HepG2 (cell line): ENCODE results near the gene APOL5. TPM values are rescaled to one million over a fixed set of nuclear protein-coding genes. Genes with fewer than 3 reads are reported as not detected.

Experiments used
- ZNF572 ChIP-seq: sonication (generic); formaldehyde crosslinking; IDR thresholded peaks from 2 replicates; pipeline ENCODE4 v1.5.1; 2020; ENCODE audit warnings: mild to moderate bottlenecking, missing genetic modification reagents
- ZNF589 ChIP-seq: sonication (generic); formaldehyde crosslinking; conservative IDR thresholded peaks from 2 replicates; pipeline ENCODE4 v1.8.0; 2022; ENCODE audit warnings: mild to moderate bottlenecking, moderate library complexity, missing genetic modification reagents
- polyA plus RNA-seq, 8 experiments: library from polyadenylated mRNA; depleted of rRNA in 3 of 8; stranded (reverse) in 7 of 8; unstranded in 1 of 8; fragments of >200 nt; fragmentation: Illumina TruSeq in 4 of 8; extraction: Trizol in 4 of 8; gene quantifications; 2 replicates each; pipeline versions ENCODE4 v1.2.1 to v1.2.3, GENCODE V29; 2011 to 2016; ENCODE audit warnings: low read depth in 4 of 8, missing spikeins in 1 of 8, mixed read lengths in 1 of 8; ENCODE audit not compliant: insufficient read depth in 1 of 8
- total RNA-seq, 5 experiments: library from RNA; depleted of rRNA; stranded (reverse); fragments of >200 nt; fragmentation: Illumina TruSeq; extraction: Trizol; gene quantifications; 2 replicates each; pipeline ENCODE4 v1.2.3, GENCODE V29; 2016; ENCODE audit warnings: low read depth in 1 of 5
- TF ChIP-seq, protein P1 (sequence below): sonication (generic); formaldehyde crosslinking; IDR thresholded peaks from 2 replicates; pipeline ENCODE4 v1.4.0; 2020; ENCODE audit warnings: mild to moderate bottlenecking, missing genetic modification reagents

The APOL5 gene
- total and polyA plus RNA-seq, 2 of the 13 experiments (the other 11 are each of a cell fraction or from before 2014, with no cell fraction given): not detected

DNA sequence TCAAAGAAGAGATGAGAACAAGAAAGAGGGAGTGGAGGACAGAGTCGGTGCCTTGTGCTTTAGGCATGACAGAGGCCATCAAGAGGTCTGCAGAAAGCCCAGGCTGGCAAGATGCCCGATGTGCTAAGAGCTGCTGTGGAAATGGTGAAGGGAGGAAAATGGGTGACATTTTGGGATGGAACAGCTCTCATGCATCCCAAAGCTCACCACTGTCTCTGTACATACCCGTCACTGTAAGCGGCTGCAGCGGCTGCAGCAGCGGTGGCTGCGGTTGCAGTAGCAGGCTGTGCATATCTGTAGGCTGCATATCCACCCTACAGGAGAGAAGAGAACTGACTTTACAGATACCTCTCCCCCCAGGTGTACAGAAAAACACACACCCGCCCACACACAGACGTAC, 28.6 kb downstream of the APOL5 start (continued):
- TF ChIP-seq, protein P1, sequence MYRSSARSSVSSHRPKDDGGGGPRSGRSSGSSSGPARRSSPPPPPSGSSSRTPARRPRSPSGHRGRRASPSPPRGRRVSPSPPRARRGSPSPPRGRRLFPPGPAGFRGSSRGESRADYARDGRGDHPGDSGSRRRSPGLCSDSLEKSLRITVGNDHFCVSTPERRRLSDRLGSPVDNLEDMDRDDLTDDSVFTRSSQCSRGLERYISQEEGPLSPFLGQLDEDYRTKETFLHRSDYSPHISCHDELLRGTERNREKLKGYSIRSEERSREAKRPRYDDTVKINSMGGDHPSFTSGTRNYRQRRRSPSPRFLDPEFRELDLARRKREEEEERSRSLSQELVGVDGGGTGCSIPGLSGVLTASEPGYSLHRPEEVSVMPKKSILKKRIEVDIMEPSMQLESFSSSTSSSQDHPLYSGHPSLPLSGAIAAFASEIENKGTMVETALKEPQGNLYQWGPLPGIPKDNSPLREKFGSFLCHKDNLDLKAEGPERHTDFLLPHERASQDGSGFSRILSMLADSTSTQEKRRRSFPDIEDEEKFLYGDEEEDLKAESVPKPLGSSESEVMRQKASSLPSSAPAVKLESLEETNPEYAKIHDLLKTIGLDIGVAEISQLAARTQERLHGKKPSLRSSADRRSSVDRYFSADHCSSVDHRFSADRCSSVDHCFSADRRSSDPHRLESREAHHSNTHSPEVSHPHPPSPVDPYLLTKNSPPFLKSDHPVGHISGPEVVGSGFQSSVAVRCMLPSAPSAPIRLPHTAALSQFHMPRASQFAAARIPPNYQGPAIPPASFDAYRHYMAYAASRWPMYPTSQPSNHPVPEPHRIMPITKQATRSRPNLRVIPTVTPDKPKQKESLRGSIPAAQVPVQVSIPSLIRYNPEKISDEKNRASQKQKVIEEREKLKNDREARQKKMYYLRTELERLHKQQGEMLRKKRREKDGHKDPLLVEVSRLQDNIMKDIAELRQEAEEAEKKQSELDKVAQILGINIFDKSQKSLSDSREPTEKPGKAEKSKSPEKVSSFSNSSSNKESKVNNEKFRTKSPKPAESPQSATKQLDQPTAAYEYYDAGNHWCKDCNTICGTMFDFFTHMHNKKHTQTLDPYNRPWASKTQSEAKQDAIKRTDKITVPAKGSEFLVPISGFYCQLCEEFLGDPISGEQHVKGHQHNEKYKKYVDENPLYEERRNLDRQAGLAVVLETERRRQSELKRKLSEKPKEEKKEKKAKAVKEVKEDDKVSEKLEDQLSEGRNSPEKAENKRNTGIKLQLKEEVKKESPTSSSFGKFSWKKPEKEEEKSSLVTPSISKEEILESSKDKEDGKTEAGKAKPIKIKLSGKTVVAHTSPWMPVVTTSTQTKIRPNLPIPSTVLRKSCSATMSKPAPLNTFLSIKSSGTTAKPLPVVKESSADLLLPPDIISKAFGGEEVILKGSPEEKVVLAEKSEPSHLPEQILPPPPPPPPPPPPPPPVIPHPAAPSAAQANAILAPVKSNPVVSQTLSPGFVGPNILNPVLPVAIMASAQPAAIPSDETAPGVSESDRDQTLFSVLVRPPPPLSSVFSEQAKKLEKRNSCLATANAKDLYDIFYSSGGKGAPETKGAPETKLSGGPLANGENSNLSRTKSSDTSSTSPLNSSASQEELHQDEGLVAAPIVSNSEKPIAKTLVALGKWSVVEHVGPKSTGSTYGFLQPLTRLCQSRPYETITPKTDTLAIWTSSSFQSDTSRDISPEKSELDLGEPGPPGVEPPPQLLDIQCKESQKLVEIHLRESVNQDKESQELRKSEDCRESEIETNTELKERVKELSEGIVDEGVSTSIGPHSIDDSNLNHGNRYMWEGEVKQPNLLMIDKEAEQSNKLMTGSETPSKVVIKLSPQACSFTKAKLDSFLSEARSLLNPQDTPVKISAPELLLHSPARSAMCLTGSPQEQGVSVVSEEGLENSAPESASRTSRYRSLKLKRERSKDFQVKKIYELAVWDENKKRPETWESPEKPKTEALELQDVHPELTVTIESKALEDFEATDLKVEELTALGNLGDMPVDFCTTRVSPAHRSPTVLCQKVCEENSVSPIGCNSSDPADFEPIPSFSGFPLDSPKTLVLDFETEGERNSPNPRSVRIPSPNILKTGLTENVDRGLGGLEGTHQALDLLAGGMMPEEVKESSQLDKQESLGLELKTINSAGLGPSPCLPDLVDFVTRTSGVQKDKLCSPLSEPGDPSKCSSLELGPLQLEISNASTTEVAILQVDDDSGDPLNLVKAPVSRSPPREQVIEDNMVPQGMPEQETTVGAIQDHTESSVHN (CRISPR knock-in tag): no peak
- TF ChIP-seq ZNF572 (CRISPR knock-in tag) (no peak), ZNF589 (no peak)
